HepG2 (cell line): ENCODE data around the gene WIZ. TPM values are rescaled to one million over a fixed set of nuclear protein-coding genes. Genes with fewer than 3 reads are reported as not detected.

Experiments
- AKNA ChIP-seq: sonication (generic); formaldehyde crosslinking; IDR thresholded peaks from 2 replicates; pipeline ENCODE4 v1.4.0; 2020; ENCODE audit warnings: missing genetic modification reagents, borderline replicate concordance
- HHEX ChIP-seq: IDR thresholded peaks from 2 replicates; pipeline ENCODE4 v1.6.1; 2016; ENCODE audit warnings: control low read depth
- HNRNPLL ChIP-seq: fragments of 200-400 bp; formaldehyde crosslinking; IDR thresholded peaks from 2 replicates; pipeline ENCODE4 v1.6.1; 2017; ENCODE audit warnings: mild to moderate bottlenecking, low read depth, low read length; ENCODE audit not compliant: poor library complexity, severe bottlenecking
- MAFG ChIP-seq: sonication (generic); formaldehyde crosslinking; IDR thresholded peaks from 2 replicates; pipeline ENCODE4 v1.5.1; 2020; ENCODE audit warnings: mild to moderate bottlenecking, missing genetic modification reagents
- RNF219 ChIP-seq: sonication (generic); formaldehyde crosslinking; IDR thresholded peaks from 2 replicates; pipeline ENCODE4 v1.5.0; 2020; ENCODE audit warnings: mild to moderate bottlenecking, missing genetic modification reagents
- SAP130 ChIP-seq: IDR thresholded peaks from 2 replicates; pipeline ENCODE4 v1.6.1; 2016; ENCODE audit warnings: low read depth
- ZFP62 ChIP-seq: sonication (generic); formaldehyde crosslinking; IDR thresholded peaks from 2 replicates; pipeline ENCODE4 v1.4.0; 2020; ENCODE audit warnings: missing genetic modification reagents
- ZFX ChIP-seq: sonication (generic); formaldehyde crosslinking; IDR thresholded peaks from 2 replicates; pipeline ENCODE4 v1.4.0; 2020; ENCODE audit warnings: mild to moderate bottlenecking, low read depth, missing genetic modification reagents, moderate library complexity
- ZFY ChIP-seq: sonication (generic); formaldehyde crosslinking; IDR thresholded peaks from 2 replicates; pipeline ENCODE4 v1.4.0; 2020; ENCODE audit warnings: missing genetic modification reagents
- ZNF563 ChIP-seq: sonication (generic); formaldehyde crosslinking; IDR thresholded peaks from 2 replicates; pipeline ENCODE4 v1.8.0; 2022; ENCODE audit warnings: mild to moderate bottlenecking, moderate library complexity, missing genetic modification reagents
- ZNF589 ChIP-seq: sonication (generic); formaldehyde crosslinking; conservative IDR thresholded peaks from 2 replicates; pipeline ENCODE4 v1.8.0; 2022; ENCODE audit warnings: mild to moderate bottlenecking, moderate library complexity, missing genetic modification reagents
- polyA plus RNA-seq, 8 experiments: library from polyadenylated mRNA; depleted of rRNA in 3 of 8; stranded (reverse) in 7 of 8; unstranded in 1 of 8; fragments of >200 nt; fragmentation: Illumina TruSeq in 4 of 8; extraction: Trizol in 4 of 8; gene quantifications; 2 replicates each; pipeline versions ENCODE4 v1.2.1 to v1.2.3, GENCODE V29; 2011 to 2016; ENCODE audit warnings: low read depth in 4 of 8, missing spikeins in 1 of 8, mixed read lengths in 1 of 8; ENCODE audit not compliant: insufficient read depth in 1 of 8
- total RNA-seq, 5 experiments: library from RNA; depleted of rRNA; stranded (reverse); fragments of >200 nt; fragmentation: Illumina TruSeq; extraction: Trizol; gene quantifications; 2 replicates each; pipeline ENCODE4 v1.2.3, GENCODE V29; 2016; ENCODE audit warnings: low read depth in 1 of 5
- TF ChIP-seq, protein P1 (sequence below): sonication (generic); formaldehyde crosslinking; IDR thresholded peaks from 2 replicates; pipeline ENCODE4 v1.4.0; 2020; ENCODE audit warnings: missing genetic modification reagents
- TF ChIP-seq, protein P2 (sequence below): sonication (generic); formaldehyde crosslinking; IDR thresholded peaks from 2 replicates; pipeline ENCODE4 v1.4.0; 2020; ENCODE audit warnings: missing genetic modification reagents, borderline replicate concordance

The WIZ gene
- total and polyA plus RNA-seq, 2 of the 13 experiments (the other 11 are each of a cell fraction or from before 2014, with no cell fraction given) = 4.7 to 4.8 TPM

DNA sequence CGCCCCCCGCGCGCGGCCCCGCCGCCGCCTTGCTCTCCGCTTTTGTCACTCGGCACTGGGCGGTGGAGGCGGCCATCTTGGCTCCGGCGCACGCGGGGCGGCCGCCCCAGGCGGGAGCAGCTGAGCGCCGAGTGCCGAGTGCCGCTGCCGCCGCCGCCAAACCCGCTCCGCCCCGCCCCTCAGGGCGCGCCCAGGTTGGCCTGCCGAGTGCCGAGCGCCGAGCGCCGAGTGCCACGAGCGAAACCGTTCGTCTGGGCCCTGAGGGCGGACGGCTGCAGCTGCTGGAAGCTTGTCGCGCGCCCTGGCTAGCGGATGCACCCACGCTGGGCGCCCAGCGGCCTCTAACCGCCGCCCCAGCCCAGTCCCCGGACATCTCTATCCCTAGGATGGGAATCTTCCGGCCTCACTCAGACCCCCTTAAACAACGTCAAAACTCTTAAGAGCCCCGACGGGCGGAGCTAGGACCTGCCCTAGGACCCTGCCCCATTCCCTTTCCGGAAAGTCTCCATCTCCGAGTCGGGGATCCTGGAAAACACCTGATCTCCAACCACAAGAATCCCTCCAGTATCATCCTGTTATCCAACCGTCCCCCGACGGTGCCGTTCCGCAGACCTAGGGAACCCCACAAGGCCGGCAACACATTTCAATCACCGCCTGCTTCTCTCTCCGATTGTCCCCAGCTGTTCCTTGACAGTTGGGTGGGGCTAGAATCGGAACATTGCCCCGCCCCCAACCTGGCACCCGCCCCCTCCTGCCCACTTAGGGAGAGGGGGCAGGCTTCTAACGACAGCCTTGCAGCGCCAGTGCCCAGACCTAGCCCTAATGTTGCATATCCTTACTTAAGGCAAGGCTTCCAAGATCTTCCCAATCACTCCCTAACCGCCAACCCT, 16.9 kb downstream of the WIZ start (continued):
- TF ChIP-seq RNF219 (CRISPR knock-in tag) (0 out of 2 replicates have a peak, but pooled peaks have one; percentile 31), HNRNPLL (peak; percentile 51), ZNF589 (CRISPR knock-in tag) (no peak), ZFP62 (CRISPR knock-in tag) (no peak), SAP130 (CRISPR knock-in tag) (peak; percentile 86), ZFY (CRISPR knock-in tag) (peak; percentile 81), ZFX (CRISPR knock-in tag) (peak; percentile 69), AKNA (CRISPR knock-in tag) (no peak), ZNF563 (CRISPR knock-in tag) (no peak; the same call in 1 of the 2 replicates), HHEX (no peak), MAFG (CRISPR knock-in tag) (no peak)
- TF ChIP-seq, protein P1, sequence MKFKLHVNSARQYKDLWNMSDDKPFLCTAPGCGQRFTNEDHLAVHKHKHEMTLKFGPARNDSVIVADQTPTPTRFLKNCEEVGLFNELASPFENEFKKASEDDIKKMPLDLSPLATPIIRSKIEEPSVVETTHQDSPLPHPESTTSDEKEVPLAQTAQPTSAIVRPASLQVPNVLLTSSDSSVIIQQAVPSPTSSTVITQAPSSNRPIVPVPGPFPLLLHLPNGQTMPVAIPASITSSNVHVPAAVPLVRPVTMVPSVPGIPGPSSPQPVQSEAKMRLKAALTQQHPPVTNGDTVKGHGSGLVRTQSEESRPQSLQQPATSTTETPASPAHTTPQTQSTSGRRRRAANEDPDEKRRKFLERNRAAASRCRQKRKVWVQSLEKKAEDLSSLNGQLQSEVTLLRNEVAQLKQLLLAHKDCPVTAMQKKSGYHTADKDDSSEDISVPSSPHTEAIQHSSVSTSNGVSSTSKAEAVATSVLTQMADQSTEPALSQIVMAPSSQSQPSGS (CRISPR knock-in tag) = peak; percentile 43; the same call in 1 of the 2 replicates
- TF ChIP-seq, protein P2, sequence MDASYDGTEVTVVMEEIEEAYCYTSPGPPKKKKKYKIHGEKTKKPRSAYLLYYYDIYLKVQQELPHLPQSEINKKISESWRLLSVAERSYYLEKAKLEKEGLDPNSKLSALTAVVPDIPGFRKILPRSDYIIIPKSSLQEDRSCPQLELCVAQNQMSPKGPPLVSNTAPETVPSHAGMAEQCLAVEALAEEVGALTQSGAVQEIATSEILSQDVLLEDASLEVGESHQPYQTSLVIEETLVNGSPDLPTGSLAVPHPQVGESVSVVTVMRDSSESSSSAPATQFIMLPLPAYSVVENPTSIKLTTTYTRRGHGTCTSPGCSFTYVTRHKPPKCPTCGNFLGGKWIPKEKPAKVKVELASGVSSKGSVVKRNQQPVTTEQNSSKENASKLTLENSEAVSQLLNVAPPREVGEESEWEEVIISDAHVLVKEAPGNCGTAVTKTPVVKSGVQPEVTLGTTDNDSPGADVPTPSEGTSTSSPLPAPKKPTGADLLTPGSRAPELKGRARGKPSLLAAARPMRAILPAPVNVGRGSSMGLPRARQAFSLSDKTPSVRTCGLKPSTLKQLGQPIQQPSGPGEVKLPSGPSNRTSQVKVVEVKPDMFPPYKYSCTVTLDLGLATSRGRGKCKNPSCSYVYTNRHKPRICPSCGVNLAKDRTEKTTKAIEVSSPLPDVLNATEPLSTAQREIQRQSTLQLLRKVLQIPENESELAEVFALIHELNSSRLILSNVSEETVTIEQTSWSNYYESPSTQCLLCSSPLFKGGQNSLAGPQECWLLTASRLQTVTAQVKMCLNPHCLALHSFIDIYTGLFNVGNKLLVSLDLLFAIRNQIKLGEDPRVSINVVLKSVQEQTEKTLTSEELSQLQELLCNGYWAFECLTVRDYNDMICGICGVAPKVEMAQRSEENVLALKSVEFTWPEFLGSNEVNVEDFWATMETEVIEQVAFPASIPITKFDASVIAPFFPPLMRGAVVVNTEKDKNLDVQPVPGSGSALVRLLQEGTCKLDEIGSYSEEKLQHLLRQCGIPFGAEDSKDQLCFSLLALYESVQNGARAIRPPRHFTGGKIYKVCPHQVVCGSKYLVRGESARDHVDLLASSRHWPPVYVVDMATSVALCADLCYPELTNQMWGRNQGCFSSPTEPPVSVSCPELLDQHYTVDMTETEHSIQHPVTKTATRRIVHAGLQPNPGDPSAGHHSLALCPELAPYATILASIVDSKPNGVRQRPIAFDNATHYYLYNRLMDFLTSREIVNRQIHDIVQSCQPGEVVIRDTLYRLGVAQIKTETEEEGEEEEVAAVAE (CRISPR knock-in tag) = no peak
